Measurements from ENCODE around the gene GRAMD4. TPM values are rescaled to one million over a fixed set of nuclear protein-coding genes. Genes with fewer than 3 reads are reported as not detected.

Gene GRAMD4
- total and polyA plus RNA-seq, 2 donors (not counting 1 experiment from before 2014, with no cell fraction given) = 17.0 to 88.1 TPM

- Histone ChIP-seq H3K27me3 (replicated peaks in 1 of 4; ENCODE audit: control extremely low read depth in 1 of 4, control insufficient read depth in 3 of 4, insufficient read depth in 4 of 4, low read length in 3 of 4) (no peaks in the 10 kb centered on the region), H3K4me2 (replicated peaks; ENCODE audit: low read depth, low read length, poor library complexity, severe bottlenecking) (no peak overlapping the region), H3K9ac (ENCODE audit: low read length) (no peak overlapping the region), H2AFZ (ENCODE audit: insufficient read depth, low read depth, low read length, poor library complexity, severe bottlenecking) (no peak overlapping the region), H3K79me2 (ENCODE audit: control insufficient read depth, insufficient read depth, low read length) (peaks cover 13% of the 10 kb centered on the region), H3K4me1 (ENCODE audit: control insufficient read depth in 2 of 2, insufficient read depth in 2 of 2, low read length in 2 of 2) (no peaks in the 10 kb centered on the region), H3K27ac (ENCODE audit: low read length in 2 of 2) (no peak overlapping the region), H4K20me1 (ENCODE audit: control insufficient read depth, insufficient read depth, low read length, poor library complexity, severe bottlenecking) (peaks cover 65% of the 10 kb centered on the region), H3K9me3 (ENCODE audit: control extremely low read depth in 1 of 3, control insufficient read depth in 2 of 3, insufficient read depth in 1 of 3, low read length in 2 of 3) (peaks cover 0 to 4% (median 0%) of the 10 kb centered on the region in 3 donors), H3K4me3 (ENCODE audit: control extremely low read depth in 1 of 5, extremely low read depth in 1 of 5, insufficient read depth in 1 of 5, low read depth in 2 of 5, low read length in 4 of 5) (no peak overlapping the region), H3K36me3 (replicated peaks in 1 of 2; ENCODE audit: control extremely low read depth in 1 of 2, control insufficient read depth in 1 of 2, extremely low read depth in 1 of 2, insufficient read depth in 2 of 2, low read length in 1 of 2) (peaks cover 0 to 67% of the 10 kb centered on the region in 2 experiments)
- DNase-seq (no peak), ATAC-seq (ENCODE audit: low read depth) (no peak)
- WGBS (ENCODE audit: insufficient coverage) = 98% methylated on average over 15 of the region's 15 CpGs
- CTCF ChIA-PET = no interaction called here
- no peak overlapping the region for H3K4me3 Mint-ChIP-seq
- H3K9me3 Mint-ChIP-seq (ENCODE audit: insufficient read depth) = no peaks in the 10 kb centered on the region
- H3K4me1 Mint-ChIP-seq = peaks cover 3% of the 10 kb centered on the region
- intact Hi-C loops (cut with micrococcal nuclease) = no loop called here
- POLR2A ChIA-PET = no interaction called here
- H3K27ac Mint-ChIP-seq = no peak overlapping the region
- TF ChIP-seq CTCF (IDR thresholded peaks at IDR 0.05) (no peak), EZH2 (IDR thresholded peaks at IDR 0.05; ENCODE audit: borderline replicate concordance, insufficient read depth, low read depth, low read length, poor library complexity, severe bottlenecking) (no peak)
- no peaks in the 10 kb centered on the region for H3K27me3 Mint-ChIP-seq
Observed at GRCh38 chr22:46662226-46662625, 42.0 kb downstream of the GRAMD4 start.

GRCh38 chr22:46663001-46663400 lies 42.8 kb downstream of the GRAMD4 start:
- no peak overlapping the region for H2AFZ ChIP-seq (ENCODE audit: insufficient read depth, low read depth, low read length, poor library complexity, severe bottlenecking)
- no peak overlapping the region for H3K9ac ChIP-seq (ENCODE audit: low read length)
- H3K36me3 ChIP-seq (replicated peaks in 1 of 2; ENCODE audit: control extremely low read depth in 1 of 2, control insufficient read depth in 1 of 2, extremely low read depth in 1 of 2, insufficient read depth in 2 of 2, low read length in 1 of 2) = peaks cover 0 to 74% of the 10 kb centered on the region in 2 experiments
- H3K4me3 ChIP-seq (ENCODE audit: control extremely low read depth in 1 of 5, extremely low read depth in 1 of 5, insufficient read depth in 1 of 5, low read depth in 2 of 5, low read length in 4 of 5) = no peak overlapping the region
- no peaks in the 10 kb centered on the region for H3K27me3 ChIP-seq (replicated peaks in 1 of 4; ENCODE audit: control extremely low read depth in 1 of 4, control insufficient read depth in 3 of 4, insufficient read depth in 4 of 4, low read length in 3 of 4)
- H3K4me1 Mint-ChIP-seq = peaks cover 3% of the 10 kb centered on the region
- intact Hi-C loops (cut with micrococcal nuclease) = no loop called here
- WGBS (ENCODE audit: insufficient coverage) = 94% methylated on average over 26 of the region's 26 CpGs
- H3K79me2 ChIP-seq (ENCODE audit: control insufficient read depth, insufficient read depth, low read length) = peaks cover 13% of the 10 kb centered on the region
- ChIA-PET POLR2A (no interaction called here), CTCF (no interaction called here)
- DNase-seq (no peak), ATAC-seq (ENCODE audit: low read depth) (no peak)
- no peak overlapping the region for H3K4me2 ChIP-seq (replicated peaks; ENCODE audit: low read depth, low read length, poor library complexity, severe bottlenecking)
- no peaks in the 10 kb centered on the region for H3K27me3 Mint-ChIP-seq
- H4K20me1 ChIP-seq (ENCODE audit: control insufficient read depth, insufficient read depth, low read length, poor library complexity, severe bottlenecking) = peaks cover 57% of the 10 kb centered on the region
- no peaks in the 10 kb centered on the region for H3K9me3 Mint-ChIP-seq (ENCODE audit: insufficient read depth)
- H3K4me1 ChIP-seq (ENCODE audit: control insufficient read depth in 2 of 2, insufficient read depth in 2 of 2, low read length in 2 of 2) = no peaks in the 10 kb centered on the region
- TF ChIP-seq EZH2 (IDR thresholded peaks at IDR 0.05; ENCODE audit: borderline replicate concordance, insufficient read depth, low read depth, low read length, poor library complexity, severe bottlenecking) (no peak), CTCF (IDR thresholded peaks at IDR 0.05) (no peak)
- no peak overlapping the region for H3K4me3 Mint-ChIP-seq
- no peak overlapping the region for H3K27ac ChIP-seq (ENCODE audit: low read length in 2 of 2)
- H3K9me3 ChIP-seq (ENCODE audit: control extremely low read depth in 1 of 3, control insufficient read depth in 2 of 3, insufficient read depth in 1 of 3, low read length in 2 of 3) = peaks cover 0 to 4% (median 0%) of the 10 kb centered on the region in 3 donors
- no peak overlapping the region for H3K27ac Mint-ChIP-seq

All from B cell (primary cell).